Daoy (cell line): Measurements from ENCODE around the gene VCAN. TPM values are rescaled to one million over a fixed set of nuclear protein-coding genes. Genes with fewer than 3 reads are reported as not detected.

Experiments used
- DNase-seq: peaks from one replicate; pipeline ENCODE4 v3.0.0-alpha.2; 2015; ENCODE audit warnings: low read depth
- total RNA-seq: library from RNA; depleted of rRNA; stranded (reverse); fragments of >200 nt; shearing (Covaris generic); gene quantifications from 2 replicates; pipeline ENCODE4 v1.2.3, GENCODE V29; 2014

VCAN gene
- total RNA-seq, 1 experiment from 2014 or later: 30.7 TPM

DNA sequence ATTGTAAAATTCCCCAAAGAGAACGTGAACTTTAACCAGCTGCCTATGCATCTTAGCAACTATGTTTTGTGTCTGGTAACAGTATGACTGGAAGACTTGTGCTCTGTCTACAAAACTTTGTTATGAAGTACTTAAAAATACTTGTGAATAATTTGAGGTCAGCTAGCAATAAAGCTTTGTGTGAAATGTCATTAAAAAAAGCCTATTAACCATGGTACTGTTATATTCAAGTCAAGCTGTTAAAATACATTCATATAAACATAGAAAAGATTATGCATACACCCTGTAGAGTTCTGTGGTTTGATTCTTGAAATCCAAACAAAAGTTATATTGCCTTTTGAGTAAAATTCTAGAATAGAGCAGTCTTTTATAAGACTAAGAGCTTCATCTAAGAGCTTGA lies 60.1 kb downstream of the VCAN start:
- no peak for DNase-seq

DNA sequence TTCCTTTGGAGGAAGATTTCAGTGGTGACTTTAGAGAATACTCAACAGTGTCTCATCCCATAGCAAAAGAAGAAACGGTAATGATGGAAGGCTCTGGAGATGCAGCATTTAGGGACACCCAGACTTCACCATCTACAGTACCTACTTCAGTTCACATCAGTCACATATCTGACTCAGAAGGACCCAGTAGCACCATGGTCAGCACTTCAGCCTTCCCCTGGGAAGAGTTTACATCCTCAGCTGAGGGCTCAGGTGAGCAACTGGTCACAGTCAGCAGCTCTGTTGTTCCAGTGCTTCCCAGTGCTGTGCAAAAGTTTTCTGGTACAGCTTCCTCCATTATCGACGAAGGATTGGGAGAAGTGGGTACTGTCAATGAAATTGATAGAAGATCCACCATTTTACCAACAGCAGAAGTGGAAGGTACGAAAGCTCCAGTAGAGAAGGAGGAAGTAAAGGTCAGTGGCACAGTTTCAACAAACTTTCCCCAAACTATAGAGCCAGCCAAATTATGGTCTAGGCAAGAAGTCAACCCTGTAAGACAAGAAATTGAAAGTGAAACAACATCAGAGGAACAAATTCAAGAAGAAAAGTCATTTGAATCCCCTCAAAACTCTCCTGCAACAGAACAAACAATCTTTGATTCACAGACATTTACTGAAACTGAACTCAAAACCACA lies 67.4 kb downstream of the VCAN start:
- no peak for DNase-seq

DNA sequence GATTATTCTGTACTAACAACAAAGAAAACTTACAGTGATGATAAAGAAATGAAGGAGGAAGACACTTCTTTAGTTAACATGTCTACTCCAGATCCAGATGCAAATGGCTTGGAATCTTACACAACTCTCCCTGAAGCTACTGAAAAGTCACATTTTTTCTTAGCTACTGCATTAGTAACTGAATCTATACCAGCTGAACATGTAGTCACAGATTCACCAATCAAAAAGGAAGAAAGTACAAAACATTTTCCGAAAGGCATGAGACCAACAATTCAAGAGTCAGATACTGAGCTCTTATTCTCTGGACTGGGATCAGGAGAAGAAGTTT lies 67.9 kb downstream of the VCAN start:
- no peak for DNase-seq

- DNase-seq: no peak
Observed at GRCh38 chr5:83540105-83540504, 68.6 kb downstream of the VCAN start.

GRCh38 chr5:83540783-83541182 lies 69.2 kb downstream of the VCAN start:
- DNase-seq: no peak

- DNase-seq: no peak
Observed at GRCh38 chr5:83542839-83543238, 71.3 kb downstream of the VCAN start.

GRCh38 chr5:83543898-83544297 lies 72.4 kb downstream of the VCAN start:
- no peak for DNase-seq

DNA sequence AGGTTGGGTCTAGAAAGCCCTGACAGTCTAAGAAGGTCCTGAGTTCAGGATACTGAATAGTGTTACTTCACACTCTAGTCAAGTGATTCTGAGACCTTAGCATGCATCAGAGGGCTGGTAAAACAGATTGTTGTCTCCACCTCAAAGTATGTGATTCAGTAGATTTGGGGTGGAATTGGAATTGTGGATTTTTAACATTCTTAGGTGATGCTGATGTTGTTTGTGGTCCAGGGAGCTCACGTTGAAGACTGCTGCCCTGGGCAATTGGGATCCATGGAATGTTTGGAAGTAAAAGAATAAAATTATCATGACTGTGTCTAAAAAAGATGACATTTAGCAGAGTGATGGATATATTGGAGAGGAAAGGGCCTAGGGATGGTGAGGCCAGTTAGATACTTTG lies 75.6 kb downstream of the VCAN start:
- DNase-seq: no peak

DNA sequence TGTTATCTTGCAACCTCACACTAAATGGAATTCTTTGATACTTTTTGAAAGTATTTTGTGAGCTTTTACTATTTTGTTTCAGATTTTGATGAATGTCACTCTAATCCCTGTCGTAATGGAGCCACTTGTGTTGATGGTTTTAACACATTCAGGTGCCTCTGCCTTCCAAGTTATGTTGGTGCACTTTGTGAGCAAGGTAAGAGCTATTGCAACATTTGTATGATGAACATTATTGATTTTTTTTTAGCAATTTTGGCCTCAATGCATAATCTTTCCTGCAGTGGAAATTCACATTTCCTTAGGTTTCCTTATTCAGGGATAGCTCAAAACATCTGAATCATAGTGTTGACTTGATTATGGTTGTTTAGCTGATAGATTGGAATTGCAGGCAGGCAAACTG lies 76.3 kb downstream of the VCAN start:
- no peak for DNase-seq

DNA sequence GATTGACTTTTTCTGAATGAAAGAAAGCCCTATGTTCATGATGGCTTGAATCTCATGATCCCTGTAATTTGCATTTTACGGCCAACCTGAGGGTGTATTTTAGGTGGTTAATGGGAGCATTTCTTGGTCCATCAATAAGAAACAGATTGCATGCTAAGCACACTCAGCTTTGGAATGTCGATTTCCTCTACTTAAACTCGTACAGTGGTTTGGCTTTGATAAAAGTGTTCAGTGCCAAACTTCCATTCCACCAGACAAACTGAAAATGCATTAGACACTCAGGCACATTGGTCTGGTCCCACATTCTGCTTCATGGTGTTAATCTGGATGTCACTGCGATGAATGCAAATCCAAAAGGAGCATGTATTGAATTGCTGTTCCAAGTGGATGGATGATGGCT lies 77.0 kb downstream of the VCAN start:
- DNase-seq: no peak

DNA sequence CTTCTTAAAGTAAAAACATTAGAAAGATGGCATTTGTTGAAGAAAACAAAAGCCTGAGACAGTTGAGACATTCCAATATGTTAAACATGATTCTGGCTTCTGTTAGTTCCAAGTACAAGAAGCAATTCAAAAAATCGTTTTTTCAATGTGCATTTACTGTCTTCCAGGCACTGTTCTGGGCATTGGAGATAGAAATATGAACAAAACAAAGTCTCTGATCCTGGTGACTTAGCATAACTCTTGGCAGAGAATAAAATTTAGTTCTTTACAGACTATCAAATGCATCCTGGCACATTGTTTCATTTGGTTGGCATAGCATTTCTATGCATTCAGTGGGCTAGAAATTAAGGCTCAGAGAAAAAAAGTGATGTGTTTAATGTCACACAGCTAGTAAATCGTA lies 77.5 kb downstream of the VCAN start:
- no peak for DNase-seq

GRCh38 chr5:83549674-83550073 lies 78.1 kb downstream of the VCAN start:
- no peak for DNase-seq

GRCh38 chr5:83551821-83552220 lies 80.3 kb downstream of the VCAN start:
- DNase-seq: no peak

- DNase-seq: no peak
Observed at GRCh38 chr5:83552275-83552674, 80.7 kb downstream of the VCAN start.

DNA sequence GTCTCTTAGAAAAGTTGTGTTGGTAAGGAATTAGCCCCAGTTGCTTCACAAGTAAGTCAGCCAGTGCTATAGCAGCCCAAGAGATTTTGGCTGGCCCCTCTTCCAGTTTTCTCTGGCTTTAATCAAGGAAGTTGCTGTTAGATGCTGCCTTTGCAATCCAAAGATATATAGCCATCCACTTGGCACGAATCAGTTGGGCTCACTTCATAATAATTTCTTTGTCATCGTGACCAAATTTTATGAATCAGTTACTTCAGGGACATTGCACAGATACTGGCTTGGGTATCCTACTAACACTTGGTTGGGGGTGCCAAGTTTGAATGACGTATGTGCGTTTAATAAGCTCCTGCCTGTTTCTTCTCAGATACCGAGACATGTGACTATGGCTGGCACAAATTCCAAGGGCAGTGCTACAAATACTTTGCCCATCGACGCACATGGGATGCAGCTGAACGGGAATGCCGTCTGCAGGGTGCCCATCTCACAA lies 81.5 kb downstream of the VCAN start:
- DNase-seq: no peak

DNA sequence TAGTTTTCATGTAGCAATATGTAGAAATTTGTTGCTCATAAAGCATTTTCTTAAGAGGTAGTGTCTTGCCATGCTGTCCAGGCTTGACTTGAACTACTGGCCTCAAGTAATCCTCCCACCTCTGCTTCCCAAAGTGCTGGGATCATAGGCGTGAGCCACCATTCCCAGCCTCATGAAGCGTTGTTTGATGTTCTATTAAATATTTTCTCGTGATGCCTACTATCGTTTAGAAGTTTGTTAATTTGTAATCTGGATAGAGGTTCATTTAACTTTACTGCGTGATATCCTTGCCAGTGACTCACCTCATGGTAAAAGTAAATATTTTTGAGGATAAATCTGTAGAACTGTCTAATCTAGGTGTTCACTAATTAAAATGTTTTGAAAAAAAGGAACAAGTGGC lies 82.6 kb downstream of the VCAN start:
- DNase-seq: no peak

DNA sequence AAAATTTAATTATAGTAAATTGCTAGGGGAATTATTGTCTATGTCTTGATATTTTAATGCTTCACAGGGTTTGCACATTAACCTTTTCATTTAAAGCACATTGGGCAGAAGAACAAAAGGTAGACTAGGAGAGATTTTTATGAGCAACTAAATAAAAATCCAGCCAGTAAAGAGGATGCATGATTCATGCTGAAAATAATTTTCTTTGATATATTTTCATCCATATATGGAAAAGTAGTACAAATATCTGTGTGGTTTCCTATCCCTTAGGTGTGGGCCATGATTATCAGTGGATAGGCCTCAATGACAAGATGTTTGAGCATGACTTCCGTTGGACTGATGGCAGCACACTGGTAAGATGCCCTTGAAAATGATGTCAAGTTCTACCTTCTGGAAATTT lies 83.1 kb downstream of the VCAN start:
- no peak for DNase-seq

DNA sequence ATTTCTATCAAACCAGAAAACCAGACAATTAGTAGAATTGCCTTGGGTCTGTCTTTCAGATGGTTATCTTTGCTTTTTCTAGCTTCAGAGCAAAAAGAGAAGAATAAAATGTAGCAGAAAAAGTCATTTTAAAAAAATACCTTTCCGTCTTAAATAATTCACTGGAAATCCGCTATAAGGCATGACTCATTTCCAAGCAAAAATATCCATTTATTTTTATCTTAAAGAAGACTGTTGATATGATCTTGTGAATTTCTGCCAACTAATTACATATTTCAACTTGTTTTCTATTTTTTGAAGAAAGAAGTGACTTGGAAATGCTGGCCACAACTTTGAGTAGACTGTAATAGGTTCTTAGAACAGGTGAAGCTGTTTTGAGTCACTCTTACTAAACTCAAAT lies 83.7 kb downstream of the VCAN start:
- no peak for DNase-seq

GRCh38 chr5:83556190-83556589 lies 84.6 kb downstream of the VCAN start:
- no peak for DNase-seq

DNA sequence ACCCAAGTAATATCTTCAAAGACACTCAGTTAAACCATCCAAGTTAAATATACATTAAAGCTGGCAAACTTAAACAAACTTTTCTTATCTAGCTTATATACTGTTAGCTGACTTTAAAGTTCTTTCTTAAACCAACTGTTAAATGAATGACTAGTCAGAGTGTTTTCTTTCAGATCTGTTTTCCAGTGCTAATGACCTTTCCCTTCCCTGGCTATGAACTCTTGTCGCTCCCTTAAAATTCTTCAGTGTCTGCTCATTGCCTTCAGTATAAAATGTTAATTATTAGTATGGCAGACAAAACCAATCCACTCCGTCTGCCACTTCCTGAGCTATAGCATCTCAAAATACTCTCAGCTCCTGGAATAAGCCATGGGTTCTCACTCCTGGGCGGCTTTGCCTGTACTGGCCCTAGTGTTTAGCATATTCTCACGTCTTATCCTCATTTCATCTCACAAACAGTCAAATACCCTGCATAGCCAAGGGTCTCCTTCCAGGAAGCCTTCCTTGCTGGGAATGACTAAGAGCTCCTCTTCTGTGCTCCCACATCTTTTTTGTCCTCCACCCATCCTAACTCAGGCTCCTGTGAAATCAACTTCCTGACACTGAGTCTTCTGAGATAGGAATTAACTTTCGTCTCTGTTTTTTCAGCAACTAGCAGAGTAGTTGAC lies 87.7 kb downstream of the VCAN start:
- DNase-seq: no peak

DNA sequence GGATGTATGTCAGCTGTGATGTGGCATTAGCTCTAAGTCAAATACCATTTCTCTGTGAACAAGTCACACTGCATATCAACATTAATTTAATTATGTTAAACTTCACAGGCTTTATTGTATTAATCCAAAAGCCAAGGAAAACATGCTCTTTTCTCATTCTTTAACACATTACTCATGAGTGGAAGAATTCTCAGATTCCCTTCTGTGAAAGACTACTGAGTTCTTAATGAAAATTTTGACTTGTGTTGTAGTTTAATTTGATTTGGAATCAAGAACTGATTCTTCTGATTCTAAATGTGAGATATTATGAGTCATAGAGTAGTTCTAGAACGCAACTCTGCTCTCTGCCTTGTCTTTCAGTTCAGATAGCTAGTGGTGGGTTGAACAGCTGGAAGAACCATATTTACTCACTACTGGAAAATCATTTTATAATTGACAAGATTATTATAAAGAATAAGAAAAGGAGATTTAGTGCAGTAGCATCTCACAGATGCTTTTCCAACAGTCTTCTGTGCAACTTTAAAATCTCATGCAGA lies 90.6 kb downstream of the VCAN start:
- no peak for DNase-seq

- DNase-seq: no peak
Observed at GRCh38 chr5:83562791-83563557, 91.4 kb downstream of the VCAN start.

DNA sequence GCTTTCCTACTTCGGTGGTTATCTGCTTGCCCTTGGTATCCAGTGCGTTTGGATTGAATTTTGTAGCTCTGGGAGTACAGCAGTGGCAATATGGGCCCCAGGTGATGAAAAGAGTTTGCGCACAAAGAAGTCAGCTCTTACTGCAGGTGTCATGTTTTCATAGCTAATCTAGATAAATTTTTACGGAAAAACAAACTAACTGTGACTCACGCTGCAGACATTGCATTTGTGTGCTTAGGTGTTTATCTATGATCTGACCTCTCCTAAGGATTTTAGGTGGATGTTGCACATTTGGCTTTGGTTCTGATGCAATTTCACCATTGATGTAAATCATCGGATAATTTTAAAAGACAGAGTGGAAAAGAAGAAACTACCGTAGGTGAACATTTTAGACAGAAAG lies 92.1 kb downstream of the VCAN start:
- no peak for DNase-seq
